Astrocyte of the cerebellum (primary cell): ENCODE results near the gene ZFYVE27.

ENCODE experiments used
- DNase-seq: peaks from one replicate; pipeline ENCODE4 v3.0.0-alpha.2; 2011; ENCODE audit warnings: low read depth
- H3K4me3 ChIP-seq: 2 replicates; pipeline ENCODE4 v1.5.1; 2011; ENCODE audit warnings: mild to moderate bottlenecking, low read depth, low read length, moderate library complexity
- in situ Hi-C: cut with HindIII; loops from 2 replicates; pipeline ENCODE4 v1.10.0; 2017; ENCODE audit warnings: low sequenced_read_pairs
- TF ChIP-seq, protein P1 (sequence below): IDR thresholded peaks from 2 replicates; pipeline ENCODE4 v1.5.1; 2012; ENCODE audit warnings: low read length, low read depth, moderate library complexity, mild to moderate bottlenecking; ENCODE audit errors: missing control alignments

The ZFYVE27 gene

DNA sequence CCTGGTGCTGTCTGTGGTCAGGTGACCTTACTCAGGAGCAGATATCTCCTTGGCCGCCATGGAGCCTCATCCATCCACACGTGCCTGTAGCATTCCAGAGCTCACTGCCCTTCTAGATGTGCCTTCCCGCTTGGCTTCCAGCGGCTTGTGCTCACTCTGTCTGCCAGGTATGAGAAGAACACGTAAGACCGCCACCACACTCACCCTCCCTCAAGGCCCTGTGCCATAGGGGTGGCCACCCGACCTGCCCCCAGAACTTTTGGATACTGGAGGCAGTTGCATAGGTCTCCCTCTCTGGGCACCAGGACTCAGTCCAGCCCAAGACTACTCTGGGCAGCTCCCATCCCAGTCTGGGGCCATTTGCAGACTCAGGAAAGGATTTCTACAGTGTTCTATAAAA, 19.3 kb upstream of the ZFYVE27 start:
- no peak overlapping the region for H3K4me3 ChIP-seq

DNA sequence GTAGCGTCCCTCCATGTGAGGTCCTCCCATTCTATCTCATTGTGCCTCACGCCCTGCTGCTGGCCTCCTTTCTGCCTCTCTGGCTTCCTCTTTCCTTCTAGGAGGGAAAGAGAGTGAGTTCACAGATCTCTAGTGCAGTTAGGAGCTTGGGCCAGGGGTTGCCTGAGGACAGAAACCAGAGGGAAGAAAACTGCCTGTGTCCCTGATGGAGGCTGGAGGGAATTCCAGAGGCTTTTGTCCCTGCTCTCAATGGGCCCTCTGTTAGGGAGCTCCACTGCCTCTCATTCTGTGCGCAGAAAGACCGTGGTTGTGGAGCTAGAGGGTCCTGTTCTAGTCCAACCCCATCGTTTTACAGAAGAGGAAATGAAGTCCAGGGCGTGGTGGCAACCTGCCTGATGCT, 18.8 kb upstream of the ZFYVE27 start:
- H3K4me3 ChIP-seq, result no peak overlapping the region
- TF ChIP-seq, protein P1, sequence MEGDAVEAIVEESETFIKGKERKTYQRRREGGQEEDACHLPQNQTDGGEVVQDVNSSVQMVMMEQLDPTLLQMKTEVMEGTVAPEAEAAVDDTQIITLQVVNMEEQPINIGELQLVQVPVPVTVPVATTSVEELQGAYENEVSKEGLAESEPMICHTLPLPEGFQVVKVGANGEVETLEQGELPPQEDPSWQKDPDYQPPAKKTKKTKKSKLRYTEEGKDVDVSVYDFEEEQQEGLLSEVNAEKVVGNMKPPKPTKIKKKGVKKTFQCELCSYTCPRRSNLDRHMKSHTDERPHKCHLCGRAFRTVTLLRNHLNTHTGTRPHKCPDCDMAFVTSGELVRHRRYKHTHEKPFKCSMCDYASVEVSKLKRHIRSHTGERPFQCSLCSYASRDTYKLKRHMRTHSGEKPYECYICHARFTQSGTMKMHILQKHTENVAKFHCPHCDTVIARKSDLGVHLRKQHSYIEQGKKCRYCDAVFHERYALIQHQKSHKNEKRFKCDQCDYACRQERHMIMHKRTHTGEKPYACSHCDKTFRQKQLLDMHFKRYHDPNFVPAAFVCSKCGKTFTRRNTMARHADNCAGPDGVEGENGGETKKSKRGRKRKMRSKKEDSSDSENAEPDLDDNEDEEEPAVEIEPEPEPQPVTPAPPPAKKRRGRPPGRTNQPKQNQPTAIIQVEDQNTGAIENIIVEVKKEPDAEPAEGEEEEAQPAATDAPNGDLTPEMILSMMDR, result no peak
- in situ Hi-C loops, result no loop called here
- no peak for DNase-seq

More for the DNA sequence above, 19.3 kb upstream of the ZFYVE27 start:
- no peak for DNase-seq
- in situ Hi-C loops, result no loop called here
- TF ChIP-seq, protein P1, result no peak

GRCh38 chr10:97718659-97719142, 18.2 kb upstream of the ZFYVE27 start:
- no peak overlapping the region for H3K4me3 ChIP-seq
- TF ChIP-seq, protein P1, result no peak
- in situ Hi-C loops, result no loop called here
- DNase-seq, result no peak

- TF ChIP-seq, protein P1, result no peak
- in situ Hi-C loops, result no loop called here
- DNase-seq, result no peak
- H3K4me3 ChIP-seq, result no peak overlapping the region
Observed at GRCh38 chr10:97719602-97720001, 17.3 kb upstream of the ZFYVE27 start.

GRCh38 chr10:97721871-97722780, 14.8 kb upstream of the ZFYVE27 start:
- no peak for DNase-seq
- in situ Hi-C loops, result no loop called here
- TF ChIP-seq, protein P1, result no peak
- no peak overlapping the region for H3K4me3 ChIP-seq

- in situ Hi-C loops, result no loop called here
- no peak overlapping the region for H3K4me3 ChIP-seq
- no peak for DNase-seq
- TF ChIP-seq, protein P1, result no peak
Observed at GRCh38 chr10:97723001-97723400, 13.9 kb upstream of the ZFYVE27 start.
